ENCODE measurements around the gene KCND3.

DNA sequence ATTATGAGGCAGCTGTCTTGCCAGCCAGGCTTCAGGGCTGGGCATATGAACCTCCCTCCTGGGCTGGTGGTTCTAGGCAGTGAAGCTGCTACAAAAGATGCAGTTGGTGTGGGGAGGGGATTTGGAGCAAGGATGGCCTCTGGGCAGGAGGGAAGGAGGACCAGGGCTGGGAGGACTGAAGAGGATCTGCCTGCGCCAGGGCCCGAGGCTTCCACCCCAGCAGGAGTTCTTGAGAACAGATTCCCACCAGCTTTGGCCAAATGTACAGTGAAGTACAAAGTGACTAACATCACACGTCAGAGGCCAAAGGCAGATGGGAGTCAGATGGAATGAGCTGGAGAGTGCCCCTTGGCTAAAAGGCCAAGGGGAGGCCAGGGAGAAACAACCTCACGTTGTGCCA, 171.4 kb downstream of the KCND3 start:
- TF ChIP-seq GATA3 (IDR thresholded peaks at IDR 0.05; ENCODE audit: low read depth, low read length) (no peak), GATA2 (IDR thresholded peaks at IDR 0.05; ENCODE audit: low read depth, low read length) (no peak)
